ENCODE measurements around the gene MOB3B.

- TF ChIP-seq CTCF (IDR thresholded peaks at IDR 0.05) (no peak), POLR2A (IDR thresholded peaks at IDR 0.05) (no peak)
These were observed 41.7 kb downstream of the MOB3B start for GRCh38 chr9:27487927-27488326.
